NCI-H146 (cell line): ENCODE data around the gene XK.
"Not testable (repeated sequence)": the region's sequence is repeated elsewhere in the genome, so short reads cannot be mapped to it uniquely, and the experiment has no call there.

Experiments
- DNase-seq: peaks from one replicate; lab custom pipeline; 2025; lab: John Stamatoyannopoulos, UW

The XK gene

DNA sequence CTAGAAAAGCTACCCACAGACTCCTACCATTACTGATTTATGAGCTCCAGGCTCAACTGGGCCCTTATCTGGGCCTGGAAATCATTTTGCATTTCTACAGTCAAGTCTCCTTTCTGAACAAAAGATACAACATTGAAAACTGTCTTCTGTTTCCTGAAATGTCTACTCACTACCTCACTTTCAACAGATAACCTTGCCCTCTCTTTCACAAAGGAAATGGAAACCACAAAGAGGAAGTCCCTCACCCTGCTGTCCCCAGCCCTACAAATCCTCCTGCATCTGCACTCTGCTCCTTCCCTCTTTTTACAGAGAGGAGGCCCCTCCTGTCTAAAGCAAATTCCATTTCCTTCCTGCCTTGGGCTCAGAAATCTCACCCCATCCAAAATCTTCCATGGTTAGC lies 69.4 kb downstream of the XK start:
- DNase-seq = no peak

DNA sequence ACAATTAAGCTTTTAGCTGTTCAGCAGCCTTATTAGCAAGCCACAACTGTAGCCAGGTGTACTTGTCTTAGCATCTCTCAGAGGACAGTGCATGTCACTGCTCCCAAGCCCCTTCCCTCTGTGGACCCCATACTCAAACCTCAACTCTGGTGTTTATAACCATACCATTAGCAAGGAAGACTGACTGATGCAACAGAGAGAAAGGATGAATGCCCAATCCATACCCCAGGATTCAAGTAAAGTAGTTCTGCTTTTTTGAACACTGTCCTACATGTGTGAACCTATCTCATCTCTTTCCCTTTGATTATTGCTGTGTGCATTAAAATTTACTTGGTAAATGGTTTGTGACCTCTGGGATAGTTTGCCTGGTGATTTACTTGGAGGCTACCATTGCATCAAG lies 71.5 kb downstream of the XK start:
- DNase-seq = no peak

DNA sequence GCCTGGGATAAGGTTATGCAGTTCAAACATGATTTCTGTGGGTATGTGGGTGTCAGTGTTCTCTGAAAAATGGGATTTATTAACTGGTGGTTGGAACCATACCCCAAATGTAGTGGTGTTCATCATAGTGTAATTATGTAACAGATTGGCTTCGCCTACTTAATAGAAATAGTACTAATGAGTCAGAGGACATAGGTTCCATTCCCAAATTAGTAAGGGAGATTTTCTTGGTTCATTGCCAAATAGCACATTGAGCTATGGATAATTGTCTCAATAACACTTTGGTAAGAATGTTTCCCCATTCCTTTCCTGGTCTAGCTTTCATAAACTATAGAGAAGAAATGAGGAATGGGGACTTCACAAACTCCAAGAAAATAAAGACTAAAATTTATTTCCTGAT lies 73.8 kb downstream of the XK start:
- DNase-seq = no peak

DNA sequence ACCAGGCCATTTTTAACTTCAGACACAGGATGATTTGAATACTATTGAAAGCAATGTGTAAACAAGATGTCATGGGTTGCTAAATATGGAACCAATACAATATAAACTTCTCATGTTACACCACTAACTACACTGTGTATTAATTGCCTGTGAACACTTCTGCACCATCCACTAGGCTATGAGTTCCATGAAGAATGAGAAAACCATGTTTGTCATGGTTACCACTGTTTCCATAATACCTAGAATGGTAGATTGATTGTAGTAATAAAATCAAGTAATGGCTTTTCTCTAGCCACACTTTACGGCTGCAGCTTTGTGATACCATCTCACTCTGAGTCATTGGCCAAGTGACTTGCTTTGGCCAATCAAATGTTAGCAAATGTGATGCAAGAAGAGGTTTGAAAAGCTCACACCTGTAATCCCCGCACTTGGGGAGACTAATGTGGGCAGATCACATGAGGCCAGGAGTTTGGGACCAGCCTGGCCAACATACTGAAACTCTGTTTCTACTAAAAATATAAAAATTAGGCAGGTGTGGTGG lies 74.4 kb downstream of the XK start:
- DNase-seq = no peak

DNA sequence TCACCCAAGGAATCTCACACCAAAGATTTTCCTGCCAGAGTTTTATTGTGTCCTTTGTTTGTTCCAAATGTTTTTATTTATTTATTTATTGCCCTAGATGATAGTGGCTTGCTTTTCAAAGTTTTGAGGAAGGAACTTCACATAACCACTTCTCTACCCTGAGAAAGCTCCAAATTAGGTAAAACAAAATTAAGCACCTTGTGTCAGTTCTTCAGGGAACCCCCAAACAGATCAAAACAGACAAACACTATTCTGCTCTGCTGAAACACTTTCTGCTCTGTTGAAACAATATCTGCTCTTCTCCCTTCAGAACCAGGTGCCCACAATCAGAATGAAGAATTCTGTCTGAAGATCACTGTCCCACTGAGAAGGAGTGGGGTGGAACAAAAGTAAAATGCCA lies 77.8 kb downstream of the XK start:
- DNase-seq = no peak

DNA sequence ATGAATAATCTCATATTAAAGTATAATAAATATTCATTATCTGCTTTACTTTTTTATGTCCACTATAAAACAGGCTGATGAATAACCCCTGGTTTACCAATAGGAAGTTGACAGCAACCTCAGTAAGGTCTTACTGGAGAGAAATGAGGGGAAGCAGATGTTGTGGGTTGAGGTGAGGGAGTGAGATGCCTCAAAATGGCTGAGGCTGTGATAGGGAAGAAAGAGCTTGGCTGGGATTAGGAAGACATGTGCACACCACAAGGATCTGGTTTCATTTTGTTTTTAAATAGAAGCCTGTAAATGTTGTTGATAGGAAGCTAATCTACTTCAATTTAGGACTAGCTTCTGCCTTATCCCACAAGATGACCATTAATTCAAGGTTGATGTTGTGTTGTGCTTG lies 79.9 kb downstream of the XK start:
- DNase-seq = no peak

DNA sequence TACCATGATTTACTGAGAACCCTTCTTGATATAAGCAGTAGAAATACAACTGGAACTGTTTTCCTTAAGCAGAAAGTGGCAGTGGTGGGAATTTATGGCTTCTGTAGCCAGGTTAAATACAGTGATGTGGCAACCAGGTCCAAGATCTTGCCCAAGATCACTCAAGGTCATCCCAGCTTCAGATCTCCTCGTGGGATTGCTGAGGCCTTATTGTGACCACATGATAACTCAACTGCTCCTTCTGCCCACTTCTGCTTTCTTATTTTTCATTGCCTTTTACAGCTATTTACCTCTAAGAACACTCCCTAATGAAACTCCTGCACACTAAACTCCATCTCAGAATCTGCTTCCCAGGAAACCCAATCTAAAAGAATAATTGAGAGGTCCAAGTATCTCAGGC lies 81.8 kb downstream of the XK start:
- no peak for DNase-seq

DNA sequence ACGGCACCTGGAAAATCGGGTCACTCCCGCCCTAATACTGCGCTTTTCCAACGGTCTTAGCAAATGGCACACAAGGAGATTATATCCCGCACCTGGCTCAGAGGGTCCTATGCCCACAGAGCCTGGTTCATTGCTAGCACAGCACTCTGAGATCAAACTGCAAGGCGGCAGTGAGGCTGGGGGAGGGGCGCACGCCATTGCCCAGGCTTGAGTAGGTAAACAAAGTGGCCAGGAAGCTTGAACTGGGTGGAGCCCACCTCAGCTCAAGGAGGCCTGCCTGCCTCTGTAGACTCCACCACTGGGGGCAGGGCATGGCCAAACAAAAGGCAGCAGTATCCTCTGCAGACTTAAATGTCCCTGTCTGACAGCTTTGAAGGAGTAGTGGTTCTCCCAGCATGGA lies 83.3 kb downstream of the XK start:
- not testable (repeated sequence) for DNase-seq

DNA sequence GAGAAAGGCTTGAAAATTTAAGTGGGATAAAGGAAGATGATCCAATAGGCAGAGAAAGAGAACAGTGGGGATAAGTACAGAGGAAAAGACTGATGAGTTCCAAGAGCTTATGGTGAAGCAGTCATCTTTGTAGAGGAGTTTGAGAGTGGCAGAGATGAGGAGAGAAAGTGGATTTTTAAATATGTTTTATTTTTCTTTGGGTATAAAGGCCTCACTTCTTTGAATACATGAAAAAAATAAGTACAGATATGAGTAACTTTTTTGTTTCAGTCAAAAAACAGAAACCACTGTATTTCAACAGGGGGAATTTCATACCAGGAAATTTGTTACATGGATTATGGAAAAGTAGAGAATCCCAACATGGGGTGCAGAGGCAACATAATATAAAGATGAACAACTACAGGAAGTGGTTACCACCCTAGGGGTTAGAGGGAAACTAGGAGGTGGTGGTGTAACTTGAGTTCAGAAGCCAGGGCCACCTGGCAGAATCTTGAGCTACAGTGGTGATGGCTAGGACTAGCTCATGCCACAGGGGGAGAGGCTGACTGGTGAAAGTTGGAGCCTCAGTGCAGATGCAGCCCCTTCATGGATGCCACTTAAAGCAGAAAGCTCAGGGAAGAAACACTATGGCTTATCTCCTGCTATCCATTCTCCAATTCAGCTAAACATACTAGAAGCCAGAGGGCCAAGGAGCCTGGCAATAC lies 90.8 kb downstream of the XK start:
- DNase-seq = no peak

DNA sequence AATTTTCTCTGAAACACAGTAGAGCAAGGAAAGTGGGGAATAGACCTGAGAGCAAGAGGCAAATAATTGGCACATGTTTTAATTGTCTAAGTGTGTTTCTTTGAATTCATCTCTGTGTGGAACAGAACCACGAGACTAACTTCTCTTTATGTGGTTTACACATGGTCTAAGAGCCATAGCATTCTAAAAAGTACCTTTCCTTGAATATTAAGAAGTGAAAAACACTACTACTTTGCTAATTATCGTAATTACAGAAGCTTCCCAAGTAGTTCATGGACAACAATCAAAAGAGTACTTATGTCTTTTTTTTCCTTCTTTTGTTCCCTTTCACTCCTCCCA lies 91.4 kb downstream of the XK start:
- DNase-seq = no peak

DNA sequence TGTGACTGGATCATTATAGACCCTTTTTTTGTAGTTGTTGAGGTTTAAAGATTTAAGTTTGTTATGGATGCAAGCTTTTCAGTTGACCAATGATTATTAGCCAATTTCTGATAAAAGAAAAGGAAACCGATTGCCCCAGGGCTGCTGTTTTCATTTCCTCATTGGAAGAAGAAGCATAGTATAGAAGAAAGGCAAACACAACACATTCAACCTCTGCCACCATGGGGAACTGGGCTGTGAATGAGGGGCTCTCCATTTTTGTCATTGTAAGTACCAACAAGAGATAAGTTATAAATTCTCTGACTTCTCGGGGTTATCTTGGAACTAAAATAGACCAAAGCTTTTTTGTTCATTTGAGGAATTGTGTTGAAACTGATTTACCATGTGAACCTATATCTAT lies 94.3 kb downstream of the XK start, which contains the start of gene CYBB:
CYBB (plus strand) TSS at position 203 of the 400 bp plus-strand sequence; CDS start at position 222, 19 bp downstream.
- DNase-seq = no peak

DNA sequence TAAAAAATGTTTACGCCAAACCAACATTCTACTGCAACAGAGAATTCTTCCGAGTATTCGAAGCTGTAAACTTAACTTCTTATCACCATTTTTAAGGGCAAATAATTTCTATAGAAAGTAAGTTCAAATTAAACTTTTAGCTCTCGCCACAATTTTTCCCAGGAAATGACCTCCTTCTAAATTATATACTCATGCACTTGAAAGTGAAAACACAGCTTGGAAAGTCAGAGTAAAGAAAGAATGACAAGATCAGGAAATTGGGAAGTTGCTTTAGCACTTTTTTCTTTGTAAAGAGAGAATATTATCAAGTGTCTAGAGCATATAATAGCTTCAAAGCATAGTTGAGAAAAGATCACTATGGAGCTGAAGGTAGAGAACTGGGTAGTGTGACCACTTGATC lies 95.5 kb downstream of the XK start:
- DNase-seq = no peak
